ENCODE data around the gene ARHGEF40.
"Not testable (repeated sequence)": the region's sequence is repeated elsewhere in the genome, so short reads cannot be mapped to it uniquely, and the experiment has no call there.

The ARHGEF40 gene

GRCh38 chr14:21039585-21040369 is 30.3 kb upstream of the ARHGEF40 start:
- DNase-seq (ENCODE audit: low read depth in 2 of 2): peak in 1 of 2 experiments; percentile 43

- DNase-seq (ENCODE audit: low read depth in 2 of 2): no peak
Observed at GRCh38 chr14:21040370-21040925, 29.7 kb upstream of the ARHGEF40 start.

GRCh38 chr14:21040941-21041340 is 29.2 kb upstream of the ARHGEF40 start:
- not testable (repeated sequence) for DNase-seq (ENCODE audit: low read depth in 2 of 2)

- no peak for DNase-seq (ENCODE audit: low read depth in 2 of 2)
Observed at GRCh38 chr14:21041676-21042433, 28.2 kb upstream of the ARHGEF40 start, which contains the start of gene RNASE7. Gene RNASE7 (plus strand): TSS chr14:21042362. CDS start chr14:21042993, 631 bp downstream.

- DNase-seq (ENCODE audit: low read depth in 2 of 2): no peak
Observed at GRCh38 chr14:21042918-21043317, 27.2 kb upstream of the ARHGEF40 start.

- DNase-seq (ENCODE audit: low read depth in 2 of 2): no peak
Observed at GRCh38 chr14:21043387-21043973, 26.6 kb upstream of the ARHGEF40 start.

- DNase-seq (ENCODE audit: low read depth in 2 of 2): no peak
Observed at GRCh38 chr14:21043974-21044618, 26.0 kb upstream of the ARHGEF40 start.

GRCh38 chr14:21047378-21047781 is 22.7 kb upstream of the ARHGEF40 start:
- no peak for DNase-seq (ENCODE audit: low read depth in 2 of 2)

GRCh38 chr14:21048638-21049037 is 21.5 kb upstream of the ARHGEF40 start:
- DNase-seq (ENCODE audit: low read depth in 2 of 2): no peak

- DNase-seq (ENCODE audit: low read depth in 2 of 2): no peak
Observed at GRCh38 chr14:21049271-21049673, 20.8 kb upstream of the ARHGEF40 start.

GRCh38 chr14:21050597-21050996 is 19.5 kb upstream of the ARHGEF40 start:
- DNase-seq (ENCODE audit: low read depth in 2 of 2): no peak

GRCh38 chr14:21053184-21054122 is 16.7 kb upstream of the ARHGEF40 start:
- no peak for DNase-seq (ENCODE audit: low read depth in 2 of 2)

- DNase-seq (ENCODE audit: low read depth in 2 of 2): no peak
Observed at GRCh38 chr14:21054123-21054767, 15.9 kb upstream of the ARHGEF40 start.

- DNase-seq (ENCODE audit: low read depth in 2 of 2): no peak
Observed at GRCh38 chr14:21054768-21055145, 15.3 kb upstream of the ARHGEF40 start.

GRCh38 chr14:21055432-21056117 is 14.5 kb upstream of the ARHGEF40 start:
- DNase-seq (ENCODE audit: low read depth in 2 of 2): no peak

- no peak for DNase-seq (ENCODE audit: low read depth in 2 of 2)
Observed at GRCh38 chr14:21056520-21057163, 13.5 kb upstream of the ARHGEF40 start.

GRCh38 chr14:21057803-21058675 is 12.1 kb upstream of the ARHGEF40 start, which contains the start of gene RNASE8:
Gene RNASE8 (plus strand): TSS chr14:21057822. CDS start chr14:21057893, 71 bp downstream.
- DNase-seq (ENCODE audit: low read depth in 2 of 2): no peak

GRCh38 chr14:21058903-21059302 is 11.2 kb upstream of the ARHGEF40 start:
- DNase-seq (ENCODE audit: low read depth in 2 of 2): no peak
